Measurements from ENCODE around the gene FZR1. TPM values are rescaled to one million over a fixed set of nuclear protein-coding genes. Genes with fewer than 3 reads are reported as not detected.
A peak's percentile ranks its signal among the peaks of the same experiment; 100 is the strongest.

FZR1 gene
- total and polyA plus RNA-seq, 2 of the 13 experiments (the other 11 are each of a cell fraction or from before 2014, with no cell fraction given) = 29.0 to 30.8 TPM

GRCh38 chr19:3557461-3558248, 51.5 kb downstream of the FZR1 start, which contains the start of gene MFSD12 (continued):
- no peak for TF ChIP-seq ZFP36 (IDR thresholded peaks at IDR 0.05; ENCODE audit: borderline replicate concordance, low read depth, low read length, partially characterized antibody)
- TF ChIP-seq ZNF713 (CRISPR knock-in tag; IDR thresholded peaks at IDR 0.05) = peak; percentile 33; the same call in 1 of the 2 replicates
- peak; percentile 80; the same call in 1 of the 2 replicates for TF ChIP-seq DNMT3B (CRISPR knock-in tag; conservative IDR thresholded peaks at IDR 0.05)
- TF ChIP-seq ZC3H4 (CRISPR knock-in tag; IDR thresholded peaks at IDR 0.05; ENCODE audit: borderline replicate concordance) = no peak
- TF ChIP-seq IKZF5 (CRISPR knock-in tag; IDR thresholded peaks at IDR 0.05) = peak; percentile 53; the same call in 1 of the 2 replicates
- TF ChIP-seq MIXL1 (CRISPR knock-in tag; IDR thresholded peaks at IDR 0.05) = no peak
- peak; percentile 33; the same call in 1 of the 2 replicates for TF ChIP-seq MED1 (CRISPR knock-in tag; IDR thresholded peaks at IDR 0.05)
- no peak for TF ChIP-seq GPN1 (CRISPR knock-in tag; IDR thresholded peaks at IDR 0.05; ENCODE audit: borderline replicate concordance)
- no peak for TF ChIP-seq ZNF329 (CRISPR knock-in tag; IDR thresholded peaks at IDR 0.05; ENCODE audit: low read depth)
- no peak for TF ChIP-seq MNT (IDR thresholded peaks at IDR 0.05)
- peak; percentile 23; the same call in 1 of the 2 replicates for TF ChIP-seq FOXA3 (CRISPR knock-in tag; IDR thresholded peaks at IDR 0.05)
- TF ChIP-seq U2AF2 (IDR thresholded peaks at IDR 0.05; ENCODE audit: low read depth, low read length) = no peak
- no peak for TF ChIP-seq ZNF615 (CRISPR knock-in tag; IDR thresholded peaks at IDR 0.05; ENCODE audit: borderline replicate concordance)
- no peak for TF ChIP-seq PRDM10 (CRISPR knock-in tag; IDR thresholded peaks at IDR 0.05; ENCODE audit: low read depth)
- TF ChIP-seq SMARCE1 (IDR thresholded peaks at IDR 0.05; ENCODE audit: borderline replicate concordance) = no peak
- TF ChIP-seq ATRX (CRISPR knock-in tag; IDR thresholded peaks at IDR 0.05; ENCODE audit: borderline replicate concordance) = no peak
- TF ChIP-seq THAP9 (CRISPR knock-in tag; IDR thresholded peaks at IDR 0.05; ENCODE audit: borderline replicate concordance) = no peak
- 0 out of 2 replicates have a peak, but pooled peaks have one; percentile 31 for TF ChIP-seq ZNF576 (CRISPR knock-in tag; IDR thresholded peaks at IDR 0.05)
- peak; percentile 81; the same call in 1 of the 2 replicates for TF ChIP-seq KDM2A (CRISPR knock-in tag; IDR thresholded peaks at IDR 0.05; ENCODE audit: borderline replicate concordance, low read depth)
- no peak for TF ChIP-seq REXO4 (CRISPR knock-in tag; IDR thresholded peaks at IDR 0.05; ENCODE audit: borderline replicate concordance)

Measured in HepG2 (cell line).